ENCODE results near the gene MS4A12. TPM values are rescaled to one million over a fixed set of nuclear protein-coding genes. Genes with fewer than 3 reads are reported as not detected.
"Not testable (repeated sequence)": the region's sequence is repeated elsewhere in the genome, so short reads cannot be mapped to it uniquely, and the experiment has no call there.

Gene MS4A12
- total RNA-seq, 1 donor from 2014 or later = not detected

GRCh38 chr11:60504219-60504905, 11.8 kb downstream of the MS4A12 start:
- no peak for DNase-seq (ENCODE audit: low read depth)
- Histone ChIP-seq H3K27me3 (ENCODE audit: control insufficient read depth, insufficient read depth, low read length) (no peaks in the 10 kb centered on the region), H3K4me3 (ENCODE audit: low read depth, low read length) (no peak overlapping the region), H3K36me3 (ENCODE audit: control insufficient read depth, insufficient read depth, low read length) (no peaks in the 10 kb centered on the region)
- TF ChIP-seq CTCF (IDR thresholded peaks at IDR 0.05; ENCODE audit: insufficient read depth, low read length, poor library complexity, severe bottlenecking) = no peak

GRCh38 chr11:60509609-60510008, 17.0 kb downstream of the MS4A12 start:
- not testable (repeated sequence) for H3K27me3 ChIP-seq (ENCODE audit: control insufficient read depth, insufficient read depth, low read length); H3K4me3 ChIP-seq (ENCODE audit: low read depth, low read length); DNase-seq (ENCODE audit: low read depth); H3K36me3 ChIP-seq (ENCODE audit: control insufficient read depth, insufficient read depth, low read length)

GRCh38 chr11:60510209-60510608, 17.6 kb downstream of the MS4A12 start:
- H3K4me3 ChIP-seq (ENCODE audit: low read depth, low read length); H3K27me3 ChIP-seq (ENCODE audit: control insufficient read depth, insufficient read depth, low read length): not testable (repeated sequence)

GRCh38 chr11:60511393-60511792, 18.8 kb downstream of the MS4A12 start:
- no peak for DNase-seq (ENCODE audit: low read depth)
- no peak overlapping the region for H3K4me3 ChIP-seq (ENCODE audit: low read depth, low read length)
- H3K36me3 ChIP-seq (ENCODE audit: control insufficient read depth, insufficient read depth, low read length) = no peaks in the 10 kb centered on the region
- H3K27me3 ChIP-seq (ENCODE audit: control insufficient read depth, insufficient read depth, low read length) = no peaks in the 10 kb centered on the region
- TF ChIP-seq CTCF (IDR thresholded peaks at IDR 0.05; ENCODE audit: insufficient read depth, low read length, poor library complexity, severe bottlenecking) = no peak

More at GRCh38 chr11:60510209-60510608, 17.6 kb downstream of the MS4A12 start:
- DNase-seq (ENCODE audit: low read depth); H3K36me3 ChIP-seq (ENCODE audit: control insufficient read depth, insufficient read depth, low read length): not testable (repeated sequence)

GRCh38 chr11:60512651-60513225, 20.2 kb downstream of the MS4A12 start:
- Histone ChIP-seq H3K4me3 (ENCODE audit: low read depth, low read length) (no peak overlapping the region), H3K27me3 (ENCODE audit: control insufficient read depth, insufficient read depth, low read length) (no peaks in the 10 kb centered on the region), H3K36me3 (ENCODE audit: control insufficient read depth, insufficient read depth, low read length) (no peaks in the 10 kb centered on the region)
- TF ChIP-seq CTCF (IDR thresholded peaks at IDR 0.05; ENCODE audit: insufficient read depth, low read length, poor library complexity, severe bottlenecking) = no peak
- DNase-seq (ENCODE audit: low read depth) = no peak

GRCh38 chr11:60513496-60514460, 21.2 kb downstream of the MS4A12 start:
- H3K27me3 ChIP-seq (ENCODE audit: control insufficient read depth, insufficient read depth, low read length) = no peaks in the 10 kb centered on the region
- no peak overlapping the region for H3K4me3 ChIP-seq (ENCODE audit: low read depth, low read length)
- no peak for TF ChIP-seq CTCF (IDR thresholded peaks at IDR 0.05; ENCODE audit: insufficient read depth, low read length, poor library complexity, severe bottlenecking)

More at GRCh38 chr11:60513496-60514460, 21.2 kb downstream of the MS4A12 start:
- no peak for DNase-seq (ENCODE audit: low read depth)
- no peaks in the 10 kb centered on the region for H3K36me3 ChIP-seq (ENCODE audit: control insufficient read depth, insufficient read depth, low read length)

Measured in kidney epithelial cell (primary cell).